HCT116 (cell line): ENCODE measurements around the gene TBC1D8. TPM values are rescaled to one million over a fixed set of nuclear protein-coding genes. Genes with fewer than 3 reads are reported as not detected.

Experiments
- ATAC-seq: fragments of 200-7000 bp; cut with Tn5 transposase; 2 replicates; pipeline ENCODE4 v1.9.1; 2020; ENCODE audit warnings: mild to moderate bottlenecking, moderate library complexity
- BruUV-seq: library from RNA; stranded (reverse); fragments of 400-500 nt; replicated peaks from 2 replicates; lab custom pipeline; 2021; lab: Mats Ljungman, UMichigan
- CTCF ChIA-PET: fragments of 300-600 bp; sonication (Branson Sonifier 250); formaldehyde crosslinking; loops from one replicate; lab custom pipeline; 2021; ENCODE audit warnings: antibody characterized with exemption; lab: Charles Lee
- POLR2A ChIA-PET: fragments of 300-600, 350-600 bp; sonication (Branson Sonifier 250); formaldehyde crosslinking; loops from one replicate; lab custom pipeline; 2021; ENCODE audit warnings: antibody characterized with exemption; lab: Charles Lee
- RAD21 ChIA-PET, 2 experiments: fragments of 300-600 bp; sonication (Branson Sonifier 250); formaldehyde crosslinking; loops; one replicate each; lab custom pipeline; 2023; ENCODE audit warnings: low total read pairs in 2 of 2; ENCODE audit not compliant: uncharacterized antibody in 2 of 2, unreplicated experiment in 2 of 2, low non-redundant PET in 1 of 2; lab: Charles Lee
- DNase-seq: peaks from one replicate; pipeline ENCODE4 v3.0.0-alpha.2; 2010; ENCODE audit warnings: low read depth, low spot score
- H2AFZ ChIP-seq: fragments of 200-600 bp; shearing (Covaris generic), sonication (generic); 2 replicates; pipeline ENCODE4 v1.6.1; 2017; ENCODE audit warnings: low read depth, mixed run types, mixed read lengths, antibody characterized with exemption, low read length; ENCODE audit not compliant: poor library complexity, severe bottlenecking
- H3K27ac ChIP-seq: 2 replicates; pipeline ENCODE4 v1.5.1; 2012; ENCODE audit warnings: low read depth, low read length
- H3K27me3 ChIP-seq: fragments of 200-600 bp; sonication (generic); 2 replicates; pipeline ENCODE4 v1.6.1; 2016; ENCODE audit warnings: mixed run types, low read length, mixed read lengths; ENCODE audit not compliant: insufficient read depth
- H3K36me3 ChIP-seq, 2 experiments: fragments of 200-500 bp in 1 of 2; fragments of 200-600 bp in 1 of 2; sonication (Bioruptor generic) in 1 of 2; sonication (generic) in 1 of 2; 2 replicates each; pipeline versions ENCODE4 v1.5.1 to v1.6.1; 2014 to 2016; ENCODE audit warnings: low read length in 2 of 2, inconsistent platforms in 1 of 2, mixed read lengths in 1 of 2, mixed run types in 1 of 2; ENCODE audit not compliant: insufficient read depth in 2 of 2, control insufficient read depth in 1 of 2
- H3K4me1 ChIP-seq, 2 experiments: fragments of 200-600 bp in 1 of 2; sonication (generic) in 1 of 2; 2 replicates each; pipeline versions ENCODE4 v1.5.1 to v1.6.1; 2012 to 2017; ENCODE audit warnings: low read length in 2 of 2, inconsistent platforms in 1 of 2, mild to moderate bottlenecking in 1 of 2, mixed read lengths in 1 of 2, mixed run types in 1 of 2, moderate library complexity in 1 of 2; ENCODE audit not compliant: insufficient read depth in 2 of 2, control insufficient read depth in 1 of 2
- H3K4me2 ChIP-seq: fragments of 200-600 bp; sonication (generic); 2 replicates; pipeline ENCODE4 v1.6.1; 2017; ENCODE audit warnings: mixed run types, low read length, mixed read lengths
- H3K4me3 ChIP-seq, 2 experiments: fragments of 200-600 bp in 1 of 2; sonication (generic) in 1 of 2; replicated peaks in 1 of 2; 2 replicates each; pipeline ENCODE4 v1.5.1; 2011 to 2016; ENCODE audit warnings: low read length in 2 of 2, control low read depth in 1 of 2, low read depth in 1 of 2, mild to moderate bottlenecking in 1 of 2, mixed read lengths in 1 of 2, mixed run types in 1 of 2
- H3K79me2 ChIP-seq: fragments of 200-600 bp; sonication (generic); 2 replicates; pipeline ENCODE4 v1.6.1; 2017; ENCODE audit warnings: mild to moderate bottlenecking, mixed run types, low read length, moderate library complexity, mixed read lengths; ENCODE audit not compliant: insufficient read depth
- H3K9ac ChIP-seq: fragments of 200-600 bp; sonication (generic); 2 replicates; pipeline ENCODE4 v1.6.1; 2016; ENCODE audit warnings: low read length, mixed read lengths
- H3K9me2 ChIP-seq: fragments of 200-600 bp; sonication (generic), shearing (Covaris generic); 2 replicates; pipeline ENCODE4 v1.6.1; 2017; ENCODE audit warnings: mixed run types, mild to moderate bottlenecking, moderate library complexity; ENCODE audit not compliant: insufficient read depth
- H3K9me3 ChIP-seq, 2 experiments: fragments of 200-500 bp in 1 of 2; fragments of 200-600 bp in 1 of 2; sonication (Bioruptor generic) in 1 of 2; sonication (generic) in 1 of 2; 2 replicates each; pipeline ENCODE4 v1.6.1; 2014 to 2017; ENCODE audit warnings: low read length in 2 of 2, mixed read lengths in 2 of 2, inconsistent platforms in 1 of 2, low read depth in 1 of 2, mild to moderate bottlenecking in 1 of 2, mixed run types in 1 of 2, moderate library complexity in 1 of 2; ENCODE audit not compliant: control insufficient read depth in 1 of 2, insufficient read depth in 1 of 2
- H4K20me1 ChIP-seq: fragments of 200-600 bp; sonication (generic), shearing (Covaris generic); 2 replicates; pipeline ENCODE4 v1.6.1; 2017; ENCODE audit warnings: mixed run types, mild to moderate bottlenecking, moderate library complexity; ENCODE audit not compliant: insufficient read depth
- CEBPB ChIP-seq: IDR thresholded peaks from 2 replicates; pipeline ENCODE4 v1.6.1; 2012; ENCODE audit warnings: low read depth
- EGR1 ChIP-seq: IDR thresholded peaks from 2 replicates; pipeline ENCODE4 v1.6.1; 2012; ENCODE audit warnings: low read depth
- ELF1 ChIP-seq: IDR thresholded peaks from 2 replicates; pipeline ENCODE4 v1.6.1; 2012; ENCODE audit warnings: low read depth, borderline replicate concordance
- EZH2 ChIP-seq: fragments of 200-600 bp; sonication (generic); IDR thresholded peaks from 2 replicates; pipeline ENCODE4 v1.6.1; 2017; ENCODE audit warnings: antibody characterized with exemption, mixed run types
- EZH2phosphoT487 ChIP-seq: fragments of 200-600 bp; IDR thresholded peaks from 2 replicates; pipeline ENCODE4 v1.6.1; 2018; ENCODE audit warnings: antibody characterized with exemption, borderline replicate concordance
- RAD21 ChIP-seq: IDR thresholded peaks from 2 replicates; pipeline ENCODE4 v1.6.1; 2012; ENCODE audit warnings: low read depth, mild to moderate bottlenecking
- SIN3A ChIP-seq: IDR thresholded peaks from 2 replicates; pipeline ENCODE4 v1.6.1; 2012; ENCODE audit warnings: low read depth
- SP1 ChIP-seq: IDR thresholded peaks from 2 replicates; pipeline ENCODE4 v1.6.1; 2012; ENCODE audit warnings: low read depth
- SRF ChIP-seq: IDR thresholded peaks from 2 replicates; pipeline ENCODE4 v1.6.1; 2012; ENCODE audit warnings: low read depth
- TCF7L2 ChIP-seq: IDR thresholded peaks from 2 replicates; pipeline ENCODE4 v1.7.0; 2011; ENCODE audit warnings: borderline replicate concordance, inconsistent platforms; ENCODE audit not compliant: insufficient read depth, insufficient read length; ENCODE audit errors: extremely low read depth
- YY1 ChIP-seq: IDR thresholded peaks from 2 replicates; pipeline ENCODE4 v1.6.1; 2011; ENCODE audit warnings: low read length, low read depth, moderate library complexity, mild to moderate bottlenecking; ENCODE audit not compliant: insufficient replicate concordance; ENCODE audit errors: extremely low read depth
- ZFX ChIP-seq: fragments of 450-650 bp; IDR thresholded peaks from 2 replicates; pipeline ENCODE4 v1.6.1; 2017
- ZNF274 ChIP-seq: fragments of 200-500 bp; sonication (Bioruptor generic); IDR thresholded peaks from 2 replicates; pipeline ENCODE4 v1.6.1; 2014; ENCODE audit warnings: mild to moderate bottlenecking, low read depth, low read length, inconsistent platforms
- intact Hi-C: fragments of 100-400 bp; cut with micrococcal nuclease; formaldehyde crosslinking; loops from 2 replicates; pipeline ENCODE4 v1.10.0; 2022
- total RNA-seq: library from RNA; stranded (reverse); gene quantifications from one replicate; pipeline ENCODE4 v1.2.1, GENCODE V29; 2021; ENCODE audit not compliant: unreplicated experiment
- TF ChIP-seq, protein P1 (sequence below): IDR thresholded peaks from 2 replicates; pipeline ENCODE4 v1.6.1; 2011; ENCODE audit warnings: mild to moderate bottlenecking, low read length, moderate library complexity; ENCODE audit not compliant: insufficient replicate concordance; ENCODE audit errors: extremely low read depth
- TF ChIP-seq, protein P2 (sequence below): IDR thresholded peaks from 2 replicates; pipeline ENCODE4 v1.6.1; 2012; ENCODE audit warnings: low read depth

The TBC1D8 gene
- total RNA-seq, 1 experiment from 2014 or later: 44.0 TPM

GRCh38 chr2:100978582-100979191 is 172.5 kb downstream of the TBC1D8 start:
- Histone ChIP-seq H2AFZ (no peak overlapping the region), H3K27ac (no peak overlapping the region), H3K4me3 (no peak overlapping the region), H3K4me2 (no peak overlapping the region), H3K9me3 (no peaks in the 10 kb centered on the region), H3K4me1 (peaks cover 7 to 9% of the 10 kb centered on the region in 2 experiments), H3K79me2 (no peaks in the 10 kb centered on the region), H4K20me1 (no peaks in the 10 kb centered on the region), H3K9ac (no peak overlapping the region), H3K9me2 (no peaks in the 10 kb centered on the region), H3K27me3 (no peaks in the 10 kb centered on the region), H3K36me3 (no peaks in the 10 kb centered on the region)
- intact Hi-C loops: no loop called here
- CTCF ChIA-PET: interaction anchor here (1.2 kb wide), 1 partner anchor 368 kb away, joined by 3 read pairs; no protein-coding TSS in a partner anchor
- no peak for TF ChIP-seq EZH2phosphoT487
- TF ChIP-seq ZNF274: no peak
- TF ChIP-seq RAD21: no peak
- no peak for TF ChIP-seq EZH2
- TF ChIP-seq SIN3A: no peak
- no TSS peak for BruUV-seq
- RAD21 ChIA-PET: no interaction called here
- POLR2A ChIA-PET: no interaction called here
- no peak for DNase-seq
- no peak for ATAC-seq

GRCh38 chr2:100977511-100977910 is 173.7 kb downstream of the TBC1D8 start:
- ChIA-PET POLR2A (no interaction called here), CTCF (no interaction called here), RAD21 (no interaction called here)
- peaks cover 7 to 9% of the 10 kb centered on the region in 2 experiments for H3K4me1 ChIP-seq
- H3K79me2 ChIP-seq: no peaks in the 10 kb centered on the region
- no peak for DNase-seq
- no peak overlapping the region for H2AFZ ChIP-seq
- H3K27ac ChIP-seq: no peak overlapping the region
- H3K4me3 ChIP-seq: no peak overlapping the region
- no peaks in the 10 kb centered on the region for H3K36me3 ChIP-seq
- intact Hi-C loops: no loop called here
- no peak overlapping the region for H3K4me2 ChIP-seq
- no peak overlapping the region for H3K9ac ChIP-seq
- no peaks in the 10 kb centered on the region for H3K27me3 ChIP-seq
- no peaks in the 10 kb centered on the region for H4K20me1 ChIP-seq
- H3K9me3 ChIP-seq: no peaks in the 10 kb centered on the region
- no peak for ATAC-seq
- no peaks in the 10 kb centered on the region for H3K9me2 ChIP-seq
- no TSS peak for BruUV-seq
- TF ChIP-seq, protein P1, sequence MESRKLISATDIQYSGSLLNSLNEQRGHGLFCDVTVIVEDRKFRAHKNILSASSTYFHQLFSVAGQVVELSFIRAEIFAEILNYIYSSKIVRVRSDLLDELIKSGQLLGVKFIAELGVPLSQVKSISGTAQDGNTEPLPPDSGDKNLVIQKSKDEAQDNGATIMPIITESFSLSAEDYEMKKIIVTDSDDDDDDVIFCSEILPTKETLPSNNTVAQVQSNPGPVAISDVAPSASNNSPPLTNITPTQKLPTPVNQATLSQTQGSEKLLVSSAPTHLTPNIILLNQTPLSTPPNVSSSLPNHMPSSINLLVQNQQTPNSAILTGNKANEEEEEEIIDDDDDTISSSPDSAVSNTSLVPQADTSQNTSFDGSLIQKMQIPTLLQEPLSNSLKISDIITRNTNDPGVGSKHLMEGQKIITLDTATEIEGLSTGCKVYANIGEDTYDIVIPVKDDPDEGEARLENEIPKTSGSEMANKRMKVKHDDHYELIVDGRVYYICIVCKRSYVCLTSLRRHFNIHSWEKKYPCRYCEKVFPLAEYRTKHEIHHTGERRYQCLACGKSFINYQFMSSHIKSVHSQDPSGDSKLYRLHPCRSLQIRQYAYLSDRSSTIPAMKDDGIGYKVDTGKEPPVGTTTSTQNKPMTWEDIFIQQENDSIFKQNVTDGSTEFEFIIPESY: no peak
- TF ChIP-seq RAD21: no peak
- TF ChIP-seq SIN3A: no peak
- no peak for TF ChIP-seq TCF7L2
- TF ChIP-seq YY1: no peak
- no peak for TF ChIP-seq SRF
- no peak for TF ChIP-seq CEBPB
- TF ChIP-seq EZH2: no peak
- TF ChIP-seq, protein P2, sequence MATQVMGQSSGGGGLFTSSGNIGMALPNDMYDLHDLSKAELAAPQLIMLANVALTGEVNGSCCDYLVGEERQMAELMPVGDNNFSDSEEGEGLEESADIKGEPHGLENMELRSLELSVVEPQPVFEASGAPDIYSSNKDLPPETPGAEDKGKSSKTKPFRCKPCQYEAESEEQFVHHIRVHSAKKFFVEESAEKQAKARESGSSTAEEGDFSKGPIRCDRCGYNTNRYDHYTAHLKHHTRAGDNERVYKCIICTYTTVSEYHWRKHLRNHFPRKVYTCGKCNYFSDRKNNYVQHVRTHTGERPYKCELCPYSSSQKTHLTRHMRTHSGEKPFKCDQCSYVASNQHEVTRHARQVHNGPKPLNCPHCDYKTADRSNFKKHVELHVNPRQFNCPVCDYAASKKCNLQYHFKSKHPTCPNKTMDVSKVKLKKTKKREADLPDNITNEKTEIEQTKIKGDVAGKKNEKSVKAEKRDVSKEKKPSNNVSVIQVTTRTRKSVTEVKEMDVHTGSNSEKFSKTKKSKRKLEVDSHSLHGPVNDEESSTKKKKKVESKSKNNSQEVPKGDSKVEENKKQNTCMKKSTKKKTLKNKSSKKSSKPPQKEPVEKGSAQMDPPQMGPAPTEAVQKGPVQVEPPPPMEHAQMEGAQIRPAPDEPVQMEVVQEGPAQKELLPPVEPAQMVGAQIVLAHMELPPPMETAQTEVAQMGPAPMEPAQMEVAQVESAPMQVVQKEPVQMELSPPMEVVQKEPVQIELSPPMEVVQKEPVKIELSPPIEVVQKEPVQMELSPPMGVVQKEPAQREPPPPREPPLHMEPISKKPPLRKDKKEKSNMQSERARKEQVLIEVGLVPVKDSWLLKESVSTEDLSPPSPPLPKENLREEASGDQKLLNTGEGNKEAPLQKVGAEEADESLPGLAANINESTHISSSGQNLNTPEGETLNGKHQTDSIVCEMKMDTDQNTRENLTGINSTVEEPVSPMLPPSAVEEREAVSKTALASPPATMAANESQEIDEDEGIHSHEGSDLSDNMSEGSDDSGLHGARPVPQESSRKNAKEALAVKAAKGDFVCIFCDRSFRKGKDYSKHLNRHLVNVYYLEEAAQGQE: no peak
- no peak for TF ChIP-seq ELF1
- TF ChIP-seq EGR1: no peak
- no peak for TF ChIP-seq ZFX
- no peak for TF ChIP-seq SP1
